GM18868 (cell line): Measurements from ENCODE around the gene CHI3L1.

Source experiments
- ATAC-seq: cut with Tn5 transposase; IDR thresholded peaks from one replicate; pipeline ENCODE4 v1.9.1; 2021; ENCODE audit warnings: mild to moderate bottlenecking, moderate library complexity; ENCODE audit not compliant: unreplicated experiment

Gene CHI3L1

DNA sequence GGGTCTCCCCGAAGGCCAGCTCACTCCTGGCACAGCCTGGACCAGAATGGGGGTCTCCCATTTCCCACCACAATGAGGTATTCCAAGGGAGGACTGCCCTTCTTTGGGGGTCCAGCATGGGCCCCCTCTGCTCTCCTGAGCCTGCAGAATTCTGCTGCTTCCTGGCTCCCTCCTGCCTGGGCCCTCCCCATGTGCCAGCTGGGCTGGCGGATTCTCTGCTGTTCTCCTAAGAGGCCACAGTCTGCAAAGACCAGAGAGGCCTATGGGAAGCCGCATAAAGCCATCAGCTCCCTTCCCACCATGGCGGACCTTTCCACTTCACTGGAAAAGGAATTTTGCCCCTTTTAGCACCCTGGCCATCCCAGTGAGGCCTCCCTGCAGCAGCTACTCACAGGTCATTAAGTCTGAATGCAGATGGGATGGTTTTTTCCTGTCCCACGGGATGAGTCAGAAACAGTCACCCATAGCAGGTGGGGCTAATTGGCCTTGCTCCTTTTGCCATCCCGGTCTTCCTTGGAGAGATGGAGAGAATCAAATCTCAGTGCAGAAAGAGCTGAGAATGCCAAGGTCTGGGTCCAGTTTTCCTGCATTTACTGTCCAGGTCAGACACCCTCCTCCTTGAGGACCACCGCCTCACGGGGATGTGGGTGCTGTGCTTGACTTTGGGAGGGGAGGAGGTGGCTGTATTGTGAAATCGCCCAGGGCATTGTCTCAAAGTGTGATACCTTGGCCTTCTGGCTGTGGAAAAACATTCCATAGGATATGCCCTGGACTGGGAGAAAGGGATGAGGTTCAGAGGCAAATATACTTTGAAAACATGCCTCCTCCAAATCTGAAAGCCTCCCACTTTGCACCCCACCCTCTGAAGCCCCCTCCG is 34.1 kb downstream of the CHI3L1 start:
- no peak for ATAC-seq

GRCh38 chr1:203151362-203152157 is 34.9 kb downstream of the CHI3L1 start:
- no peak for ATAC-seq

- no peak for ATAC-seq
Measured at GRCh38 chr1:203150511-203151297, 35.8 kb downstream of the CHI3L1 start.

DNA sequence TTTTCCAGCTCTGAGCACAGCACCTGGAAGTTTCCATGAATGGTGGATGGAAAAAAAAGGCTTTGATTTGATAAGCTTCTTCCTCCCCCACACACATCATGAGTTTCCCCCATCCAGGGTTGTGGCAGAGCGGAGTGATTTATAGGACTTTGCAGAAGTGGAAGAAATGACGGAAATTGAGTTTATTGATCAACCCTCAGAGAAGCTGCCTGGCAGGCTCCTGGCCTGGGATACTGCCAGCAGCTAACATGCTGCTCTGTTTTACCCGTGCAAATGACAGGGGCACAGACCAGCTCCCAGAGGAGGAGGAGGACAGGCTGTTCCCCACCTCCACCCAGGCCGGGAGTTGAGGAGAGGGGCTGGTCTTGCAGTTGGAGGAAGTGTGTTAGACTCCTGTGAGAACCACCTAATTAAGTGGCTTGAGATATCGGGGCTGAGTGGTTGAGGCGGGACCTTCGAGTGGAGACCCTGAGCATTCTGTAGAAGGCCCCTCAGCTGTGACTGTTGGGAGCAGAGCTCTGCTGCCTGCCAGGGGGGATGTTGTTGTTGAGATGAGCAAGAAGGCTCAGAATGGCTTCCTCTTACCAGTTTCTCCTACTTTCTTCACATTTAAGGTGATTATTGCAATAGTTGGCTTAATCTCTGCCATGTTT is 37.2 kb downstream of the CHI3L1 start:
- no peak for ATAC-seq

DNA sequence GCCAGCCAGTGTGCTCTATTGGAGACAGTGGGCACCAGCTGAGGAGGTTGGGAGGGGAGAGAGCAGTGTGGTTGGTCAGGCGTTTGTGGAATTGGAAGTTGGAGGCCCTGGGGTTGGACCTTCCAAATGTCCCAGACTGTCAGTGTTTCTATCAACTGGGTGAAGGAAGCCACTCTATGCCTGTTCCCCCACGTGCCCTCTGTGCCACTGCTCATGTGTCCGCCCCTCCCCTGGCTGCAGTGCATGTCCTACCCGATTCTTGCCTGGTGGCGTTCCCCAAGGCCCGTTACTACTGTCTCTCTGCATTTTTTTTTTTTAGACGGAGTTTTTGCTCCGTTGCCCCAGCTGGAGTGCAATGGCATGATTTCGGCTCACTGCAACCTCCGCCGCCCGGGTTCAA is 37.9 kb downstream of the CHI3L1 start:
- ATAC-seq: no peak

- no peak for ATAC-seq
Measured at GRCh38 chr1:203148127-203148526, 38.4 kb downstream of the CHI3L1 start.

- ATAC-seq: no peak
Measured at GRCh38 chr1:203147376-203147775, 39.1 kb downstream of the CHI3L1 start.

DNA sequence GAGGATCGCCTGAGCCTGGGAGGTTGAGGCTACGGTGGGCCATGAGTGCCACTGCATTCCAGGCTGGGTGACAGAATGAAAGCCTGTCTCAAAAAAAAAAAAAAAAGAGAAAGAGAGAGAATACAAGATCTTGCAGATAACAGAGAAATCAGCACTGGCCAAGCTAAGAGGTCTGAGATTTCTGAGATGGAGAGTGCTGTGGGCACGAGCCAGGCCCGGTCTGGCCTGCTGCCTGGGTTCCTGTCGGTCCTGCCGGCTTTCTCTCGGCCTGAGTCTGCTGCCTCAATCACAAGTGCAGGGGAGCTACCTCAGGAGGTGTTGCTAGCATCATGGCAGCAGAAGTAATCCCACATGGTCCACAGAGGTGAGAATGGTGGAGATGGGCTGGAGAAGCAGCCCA is 40.0 kb downstream of the CHI3L1 start:
- no peak for ATAC-seq

GRCh38 chr1:203146042-203146369 is 40.5 kb downstream of the CHI3L1 start:
- no peak for ATAC-seq

- no peak for ATAC-seq
Measured at GRCh38 chr1:203145321-203146041, 41.0 kb downstream of the CHI3L1 start.

- no peak for ATAC-seq
Measured at GRCh38 chr1:203144661-203145060, 41.8 kb downstream of the CHI3L1 start.

GRCh38 chr1:203143641-203144040 is 42.9 kb downstream of the CHI3L1 start:
- ATAC-seq: no peak

GRCh38 chr1:203142684-203143408 is 43.7 kb downstream of the CHI3L1 start:
- no peak for ATAC-seq

GRCh38 chr1:203142124-203142523 is 44.4 kb downstream of the CHI3L1 start:
- ATAC-seq: no peak

DNA sequence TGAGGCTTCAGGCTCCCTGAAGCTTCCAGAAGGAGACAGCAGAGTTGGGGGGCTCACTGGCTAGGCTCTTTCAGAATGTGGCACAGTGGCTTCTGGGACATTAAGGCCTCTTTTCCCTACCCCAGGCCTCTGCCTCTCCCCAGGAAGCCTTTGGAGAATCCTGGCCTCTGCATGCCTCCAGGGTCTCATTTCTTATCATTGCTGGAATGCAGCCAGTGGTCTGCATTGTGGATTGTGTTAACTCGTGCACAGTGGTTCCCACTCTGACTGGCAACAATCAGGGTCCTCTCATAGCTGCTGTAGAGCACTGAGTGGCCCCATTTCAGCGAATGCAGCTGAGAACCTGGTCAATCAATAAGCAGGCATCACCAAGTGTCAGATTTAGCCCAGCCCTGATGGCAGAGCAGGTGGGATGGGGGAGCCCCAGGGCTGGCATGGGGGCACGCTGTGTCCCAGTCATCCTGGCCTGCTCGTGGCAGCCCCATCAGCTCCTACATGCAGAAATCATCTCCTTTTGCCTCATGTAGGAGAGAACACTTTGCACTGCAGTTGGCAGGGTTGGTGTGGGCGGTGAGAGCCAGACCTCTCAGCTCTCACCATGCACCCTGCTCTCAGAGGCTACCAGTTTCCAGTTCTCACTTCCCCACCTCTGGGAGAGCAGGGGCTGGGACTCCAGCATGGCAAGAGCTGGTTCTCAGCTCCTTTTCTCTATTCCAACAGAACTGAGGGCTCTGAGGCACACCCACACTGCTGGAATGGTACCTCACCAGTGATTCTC is 45.6 kb downstream of the CHI3L1 start:
- no peak for ATAC-seq

- no peak for ATAC-seq
Measured at GRCh38 chr1:203139976-203140475, 46.5 kb downstream of the CHI3L1 start.

DNA sequence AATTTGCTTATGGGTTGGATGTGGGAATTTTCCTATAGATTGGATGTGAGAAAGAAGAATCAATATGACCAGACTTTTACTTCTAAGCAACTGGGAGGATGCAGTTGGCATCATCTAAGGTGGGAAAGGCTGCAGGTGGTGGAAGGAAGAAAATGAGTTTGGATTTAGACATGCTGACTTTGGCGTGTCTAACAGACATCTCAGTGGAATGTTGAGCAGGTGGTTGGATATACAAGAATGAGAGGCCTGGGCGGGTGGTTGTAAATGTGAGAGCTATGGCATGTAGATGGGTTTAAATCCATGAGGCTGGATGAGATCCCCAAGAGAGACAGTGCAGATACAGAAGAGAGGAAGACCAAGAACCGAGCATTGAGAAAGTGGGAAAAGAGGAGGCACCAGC is 48.4 kb downstream of the CHI3L1 start:
- no peak for ATAC-seq

GRCh38 chr1:203137324-203137723 is 49.2 kb downstream of the CHI3L1 start:
- ATAC-seq: no peak
